Naive thymus-derived CD8-positive, alpha-beta T cell (primary cell): ENCODE data around the gene KDM2B. TPM values are rescaled to one million over a fixed set of nuclear protein-coding genes. Genes with fewer than 3 reads are reported as not detected.

Experiments
- ATAC-seq, 2 donors: fragments of 150-1000 bp; cut with Tn5 transposase in 1 of 2; sonication (Bioruptor Pico), chemical (Tn5 transposase) in 1 of 2; 1 replicate in 1 of 2; 2 replicates in 1 of 2; pipeline ENCODE4 v1.10.0; 2021; ENCODE audit warnings: mild to moderate bottlenecking in 2 of 2, moderate library complexity in 2 of 2
- POLR2A ChIA-PET: fragments of 350-600 bp; sonication (Branson Sonifier 250); formaldehyde crosslinking; loops from one replicate; lab custom pipeline; 2021; ENCODE audit warnings: antibody characterized with exemption; lab: Charles Lee
- DNase-seq, 10 donors: peaks; one replicate each; pipeline versions ENCODE4 v3.0.0 to v3.0.0-alpha.2; 2020 to 2022
- H3K27ac Mint-ChIP-seq, 10 donors: one replicate each; pipeline ENCODE4 v1.8.0; 2020 to 2022; ENCODE audit warnings: mild to moderate bottlenecking in 10 of 10, mixed read lengths in 10 of 10, moderate library complexity in 4 of 10, inconsistent platforms in 1 of 10
- H3K27me3 Mint-ChIP-seq, 5 donors: one replicate each; pipeline ENCODE4 v1.8.0; 2021 to 2022; ENCODE audit warnings: mixed read lengths in 5 of 5
- H3K36me3 Mint-ChIP-seq, 3 donors: one replicate each; pipeline ENCODE4 v1.8.0; 2020 to 2022; ENCODE audit warnings: mixed read lengths in 3 of 3, mild to moderate bottlenecking in 2 of 3, inconsistent platforms in 1 of 3
- H3K4me1 Mint-ChIP-seq, 4 donors: one replicate each; pipeline ENCODE4 v1.8.0; 2021 to 2022; ENCODE audit warnings: mixed read lengths in 4 of 4
- H3K4me3 Mint-ChIP-seq, 10 donors: one replicate each; pipeline ENCODE4 v1.8.0; 2020 to 2022; ENCODE audit warnings: mild to moderate bottlenecking in 10 of 10, mixed read lengths in 10 of 10, moderate library complexity in 6 of 10, inconsistent platforms in 1 of 10
- H3K9me3 Mint-ChIP-seq, 9 donors: one replicate each; pipeline ENCODE4 v1.8.0; 2020 to 2022; ENCODE audit warnings: mixed read lengths in 9 of 9, mild to moderate bottlenecking in 3 of 9, inconsistent platforms in 1 of 9, moderate library complexity in 1 of 9
- polyA plus RNA-seq, 3 donors: library from polyadenylated mRNA; unstranded; fragments of 300-500 nt; fragmentation: Illumina TruSeq; gene quantifications; one replicate each; pipeline ENCODE4 v1.2.3, GENCODE V29; 2021
- total RNA-seq, 8 experiments: library from RNA in 2 of 8; stranded (reverse) in 2 of 8; gene quantifications; one replicate each; pipeline ENCODE4 v1.2.3 and lab custom pipeline; 2021 to 2026

The KDM2B gene
- total and polyA plus RNA-seq, 5 experiments from 2014 or later: 13.0 to 95.0 (median 19.4) TPM

- POLR2A ChIA-PET: interaction anchor here (0.9 to 1.2 kb wide), 2 partner anchors 55 to 118 kb away, joined by 5 read pairs; no protein-coding TSS in a partner anchor
- Mint-ChIP-seq H3K4me1 (peaks cover 0 to 12% (median 4%) of the 10 kb centered on the region in 4 donors), H3K9me3 (peaks cover 0 to 2% (median 0%) of the 10 kb centered on the region in 9 donors), H3K27me3 (no peaks in the 10 kb centered on the region), H3K27ac (no peak overlapping the region), H3K4me3 (no peak overlapping the region), H3K36me3 (peaks cover 0 to 40% (median 6%) of the 10 kb centered on the region in 3 donors)
- no peak for ATAC-seq
- no peak for DNase-seq
These were observed 31.7 kb downstream of the KDM2B start for GRCh38 chr12:121549075-121549474.

- Mint-ChIP-seq H3K27me3 (no peaks in the 10 kb centered on the region), H3K9me3 (no peaks in the 10 kb centered on the region), H3K27ac (peak overlapping the region in 1 of 10 donors; percentile 15), H3K4me3 (no peak overlapping the region), H3K36me3 (peaks cover 0 to 43% (median 6%) of the 10 kb centered on the region in 3 donors), H3K4me1 (peaks cover 0 to 7% (median 2%) of the 10 kb centered on the region in 4 donors)
- ATAC-seq: no peak
- POLR2A ChIA-PET: interaction anchor here (0.5 kb wide), 1 partner anchor 81 kb away, joined by 4 read pairs; no protein-coding TSS in a partner anchor
- no peak for DNase-seq
These were observed 35.3 kb downstream of the KDM2B start for GRCh38 chr12:121545480-121545879.

GRCh38 chr12:121543786-121544185 is 37.0 kb downstream of the KDM2B start:
- POLR2A ChIA-PET: interaction anchor here (0.6 to 1.4 kb wide), 3 partner anchors 24 to 84 kb away, joined by 4 to 6 read pairs (median 5); no protein-coding TSS in a partner anchor
- H3K27ac Mint-ChIP-seq: no peak overlapping the region
- no peaks in the 10 kb centered on the region for H3K9me3 Mint-ChIP-seq
- H3K27me3 Mint-ChIP-seq: no peaks in the 10 kb centered on the region
- H3K4me3 Mint-ChIP-seq: no peak overlapping the region
- ATAC-seq: no peak
- H3K36me3 Mint-ChIP-seq: peaks cover 0 to 45% (median 5%) of the 10 kb centered on the region in 3 donors
- peaks cover 4 to 20% (median 6%) of the 10 kb centered on the region in 4 donors for H3K4me1 Mint-ChIP-seq
- no peak for DNase-seq

- no peak for DNase-seq
- Mint-ChIP-seq H3K4me1 (peaks cover 11 to 46% (median 33%) of the 10 kb centered on the region in 4 donors), H3K27ac (peak overlapping the region in 6 of 10 donors; percentile 6 to 63 (median 18)), H3K4me3 (peak overlapping the region in 7 of 10 donors; percentile 1 to 56 (median 10)), H3K9me3 (no peaks in the 10 kb centered on the region), H3K36me3 (peaks cover 0 to 14% (median 0%) of the 10 kb centered on the region in 3 donors), H3K27me3 (no peaks in the 10 kb centered on the region)
- ATAC-seq: no peak
- POLR2A ChIA-PET: interaction anchor here (2.0 to 4.3 kb wide), 2 partner anchors 40 to 87 kb away, joined by 6 to 44 read pairs; partner anchors contain the start of genes KDM2B and ORAI1
These were observed 40.9 kb downstream of the KDM2B start for GRCh38 chr12:121539908-121540307.

GRCh38 chr12:121538699-121539061 is 42.1 kb downstream of the KDM2B start:
- POLR2A ChIA-PET: interaction anchor here (0.9 to 4.3 kb wide), 6 partner anchors 21 to 143 kb away, joined by 3 to 44 read pairs (median 5); partner anchors contain the start of genes KDM2B and ORAI1
- H3K36me3 Mint-ChIP-seq: peaks cover 0 to 13% (median 2%) of the 10 kb centered on the region in 3 donors
- peaks cover 19 to 55% (median 41%) of the 10 kb centered on the region in 4 donors for H3K4me1 Mint-ChIP-seq
- peak overlapping the region; percentile 83 to 97 (median 90) for H3K27ac Mint-ChIP-seq
- no peak for ATAC-seq
- H3K9me3 Mint-ChIP-seq: no peaks in the 10 kb centered on the region
- H3K4me3 Mint-ChIP-seq: peak overlapping the region; percentile 74 to 94 (median 86)
- no peaks in the 10 kb centered on the region for H3K27me3 Mint-ChIP-seq
- no peak for DNase-seq

GRCh38 chr12:121537814-121538698 is 42.8 kb downstream of the KDM2B start:
- no peaks in the 10 kb centered on the region for H3K27me3 Mint-ChIP-seq
- ATAC-seq (peak; percentile 0 to 7), DNase-seq (peak in 5 of 10 donors; percentile 13 to 48 (median 40))
- peak overlapping the region; percentile 83 to 97 (median 90) for H3K27ac Mint-ChIP-seq
- H3K4me3 Mint-ChIP-seq: peak overlapping the region; percentile 75 to 94 (median 86)
- H3K4me1 Mint-ChIP-seq: peaks cover 19 to 59% (median 45%) of the 10 kb centered on the region in 4 donors
- peaks cover 0 to 18% (median 2%) of the 10 kb centered on the region in 3 donors for H3K36me3 Mint-ChIP-seq
- no peaks in the 10 kb centered on the region for H3K9me3 Mint-ChIP-seq
- POLR2A ChIA-PET: interaction anchor here (0.9 to 4.3 kb wide), 8 partner anchors 20 to 264 kb away, joined by 3 to 44 read pairs (median 6); partner anchors contain the start of genes KDM2B and ORAI1

GRCh38 chr12:121536899-121537813 is 43.7 kb downstream of the KDM2B start:
- ATAC-seq (peak in 1 of 2 donors; percentile 5), DNase-seq (peak; percentile 31 to 74 (median 51))
- H3K36me3 Mint-ChIP-seq: peaks cover 0 to 21% (median 2%) of the 10 kb centered on the region in 3 donors
- POLR2A ChIA-PET: interaction anchor here (0.5 to 4.3 kb wide), 22 partner anchors 13 to 1336 kb away, joined by 3 to 44 read pairs (median 5); partner anchors contain the start of genes KDM2B, ORAI1, RPLP0 and RSRC2
- peak overlapping the region; percentile 85 to 99 (median 95) for H3K27ac Mint-ChIP-seq
- H3K4me1 Mint-ChIP-seq: peaks cover 19 to 66% (median 51%) of the 10 kb centered on the region in 4 donors
- H3K9me3 Mint-ChIP-seq: no peaks in the 10 kb centered on the region
- H3K4me3 Mint-ChIP-seq: peak overlapping the region; percentile 72 to 92 (median 78)
- H3K27me3 Mint-ChIP-seq: no peaks in the 10 kb centered on the region

- DNase-seq: peak; percentile 57 to 95 (median 84)
- H3K27ac Mint-ChIP-seq: peak overlapping the region; percentile 85 to 99 (median 95)
- peaks cover 0 to 22% (median 2%) of the 10 kb centered on the region in 3 donors for H3K36me3 Mint-ChIP-seq
- H3K4me1 Mint-ChIP-seq: peaks cover 23 to 72% (median 59%) of the 10 kb centered on the region in 4 donors
- H3K4me3 Mint-ChIP-seq: peak overlapping the region; percentile 72 to 92 (median 78)
- POLR2A ChIA-PET: interaction anchor here (0.5 to 4.3 kb wide), 26 partner anchors 9 to 1335 kb away, joined by 3 to 44 read pairs (median 4); partner anchors contain the start of genes KDM2B, ORAI1, RPLP0 and RSRC2
- no peaks in the 10 kb centered on the region for H3K9me3 Mint-ChIP-seq
- ATAC-seq: peak; percentile 69 to 76
- H3K27me3 Mint-ChIP-seq: no peaks in the 10 kb centered on the region
These were observed 44.5 kb downstream of the KDM2B start for GRCh38 chr12:121536054-121536898.

- H3K4me1 Mint-ChIP-seq: peaks cover 32 to 81% (median 68%) of the 10 kb centered on the region in 4 donors
- DNase-seq (peak in 1 of 10 donors; percentile 54), ATAC-seq (no peak)
These were observed 45.4 kb downstream of the KDM2B start for GRCh38 chr12:121535150-121536053.

More at GRCh38 chr12:121535150-121536053, 45.4 kb downstream of the KDM2B start:
- Mint-ChIP-seq H3K4me3 (peak overlapping the region; percentile 72 to 92 (median 78)), H3K9me3 (no peaks in the 10 kb centered on the region), H3K27me3 (no peaks in the 10 kb centered on the region), H3K36me3 (peaks cover 0 to 21% (median 2%) of the 10 kb centered on the region in 3 donors), H3K27ac (peak overlapping the region; percentile 85 to 99 (median 95))
- POLR2A ChIA-PET: interaction anchor here (0.5 to 4.3 kb wide), 21 partner anchors 8 to 1334 kb away, joined by 3 to 44 read pairs (median 5); partner anchors contain the start of genes KDM2B, ORAI1 and RPLP0
